Measurements from ENCODE around the gene HERC2.

- no peak for TF ChIP-seq RAD21 (IDR thresholded peaks at IDR 0.05; ENCODE audit: low read length)
- TF ChIP-seq CTCF (conservative IDR thresholded peaks at IDR 0.05; ENCODE audit: low read depth, low read length): no peak
- TF ChIP-seq USF2 (IDR thresholded peaks at IDR 0.05; ENCODE audit: low read depth, low read length): no peak
- TF ChIP-seq RFX5 (IDR thresholded peaks at IDR 0.05; ENCODE audit: low read depth, low read length): no peak
- TF ChIP-seq MAFK (IDR thresholded peaks at IDR 0.05; ENCODE audit: low read depth, low read length): no peak
These were observed 253.0 kb downstream of the HERC2 start for GRCh38 chr15:28068930-28069329.
